NOMO-1 (cell line): ENCODE results near the gene SLC2A11.

Experiments used
- DNase-seq, 2 experiments: peaks; one replicate each; lab custom pipeline; 2025; ENCODE audit not compliant: unreplicated experiment in 2 of 2; lab: John Stamatoyannopoulos, UW

SLC2A11 gene

DNA sequence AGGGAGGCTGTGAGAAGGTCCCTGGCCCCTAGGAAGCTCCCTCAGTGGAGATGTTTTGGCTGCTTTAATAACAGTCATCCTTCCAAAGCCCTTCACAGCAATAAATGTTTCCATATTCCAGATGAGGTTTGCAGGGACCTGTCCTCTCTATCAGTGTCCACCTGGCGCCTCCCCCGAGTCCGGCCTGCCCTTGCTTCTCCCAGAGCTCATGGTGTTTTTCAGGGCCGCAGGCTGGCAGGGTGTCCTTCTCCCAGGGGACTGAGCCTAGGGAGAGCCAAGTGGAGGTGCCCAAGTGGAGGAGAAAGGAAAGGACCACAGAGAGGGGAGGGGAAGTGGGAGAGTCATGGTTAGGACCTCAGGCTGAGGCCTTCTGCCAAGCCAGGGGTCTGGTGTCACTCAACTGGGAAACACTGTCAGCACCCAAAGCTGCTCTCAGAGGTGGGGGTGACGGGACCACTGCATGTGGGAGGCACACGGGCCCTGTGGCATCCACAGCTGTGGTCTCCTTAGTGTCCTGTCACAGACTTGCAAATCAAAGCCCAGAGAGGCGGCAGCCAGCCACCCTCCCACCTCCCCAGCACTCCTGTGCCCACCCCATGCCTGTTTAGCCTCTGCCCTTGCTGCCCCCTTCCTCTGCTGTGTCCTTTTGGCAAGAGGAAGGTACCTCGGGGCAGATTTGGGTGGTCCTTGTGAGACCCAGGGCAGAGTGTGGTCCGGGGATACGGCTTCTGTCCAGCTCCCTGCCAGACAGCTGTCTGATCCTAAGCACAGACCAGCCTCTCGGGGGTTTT lies 25.3 kb upstream of the SLC2A11 start:
- DNase-seq: no peak

DNA sequence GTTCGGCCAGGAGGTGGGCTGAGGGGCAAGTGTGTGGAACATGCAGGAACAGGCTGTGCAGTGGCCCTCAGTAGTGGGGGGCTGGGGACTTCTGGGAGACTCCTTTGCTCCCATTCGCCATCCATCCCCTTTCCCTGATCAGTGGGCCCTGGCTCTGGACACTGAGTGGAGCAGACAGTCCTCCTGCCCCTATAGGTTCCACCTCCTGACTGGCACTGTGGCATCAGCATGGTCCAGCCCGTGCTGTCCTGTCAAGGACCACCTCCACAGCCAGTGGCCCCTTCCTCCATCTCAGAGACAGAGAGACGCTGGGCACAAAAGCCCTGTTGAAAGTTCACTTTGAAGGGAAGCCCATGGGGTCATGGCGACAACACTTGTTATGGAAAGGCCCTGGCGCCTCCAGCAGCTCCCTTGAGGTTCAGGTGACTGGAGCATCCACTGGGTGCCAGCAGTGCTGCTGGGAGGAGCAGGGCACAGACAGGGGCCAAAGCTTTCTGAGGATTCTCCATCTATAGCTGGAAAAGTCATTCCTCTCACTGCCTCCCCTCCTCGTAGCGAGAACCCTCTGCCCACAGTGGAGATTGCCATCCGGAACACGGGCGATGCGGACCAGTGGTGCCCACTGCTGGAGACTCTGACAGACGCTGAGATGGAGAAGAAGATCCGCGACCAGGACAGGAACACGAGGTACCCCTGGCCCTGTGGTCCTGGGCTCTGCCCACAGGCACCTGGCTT lies 24.5 kb upstream of the SLC2A11 start:
- no peak for DNase-seq

DNA sequence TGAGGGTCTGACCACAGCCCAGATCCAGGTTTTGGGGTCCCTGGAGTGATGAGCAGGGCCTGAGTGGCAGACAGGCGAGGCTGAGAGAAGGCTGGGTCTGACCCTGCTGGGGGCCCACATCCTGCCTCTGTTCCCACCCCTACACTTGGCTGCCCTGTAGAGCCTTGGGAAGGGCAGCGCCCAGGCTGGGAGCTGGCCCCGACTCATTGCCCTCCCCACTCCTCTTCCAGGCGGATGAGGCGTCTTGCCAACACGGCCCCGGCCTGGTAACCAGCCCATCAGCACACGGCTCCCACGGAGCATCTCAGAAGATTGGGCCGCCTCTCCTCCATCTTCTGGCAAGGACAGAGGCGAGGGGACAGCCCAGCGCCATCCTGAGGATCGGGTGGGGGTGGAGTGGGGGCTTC lies 23.8 kb upstream of the SLC2A11 start:
- no peak for DNase-seq

DNA sequence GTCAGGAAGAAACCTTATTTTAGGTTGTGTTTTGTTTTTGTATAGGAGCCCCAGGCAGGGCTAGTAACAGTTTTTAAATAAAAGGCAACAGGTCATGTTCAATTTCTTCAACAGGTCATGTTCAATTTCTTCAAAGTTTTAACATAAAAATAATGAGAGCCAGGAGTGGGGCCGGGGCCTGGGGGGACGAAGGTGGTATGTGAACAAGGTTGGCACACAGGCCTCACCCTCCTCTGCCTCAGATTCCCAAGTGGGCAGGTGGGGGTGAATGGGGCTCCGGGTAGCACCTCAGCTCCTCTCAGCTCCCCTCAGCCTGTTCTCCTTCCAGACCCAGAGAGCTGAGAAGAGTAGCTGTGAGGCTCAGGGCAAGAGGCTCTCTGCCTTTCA lies 23.3 kb upstream of the SLC2A11 start:
- DNase-seq: no peak

DNA sequence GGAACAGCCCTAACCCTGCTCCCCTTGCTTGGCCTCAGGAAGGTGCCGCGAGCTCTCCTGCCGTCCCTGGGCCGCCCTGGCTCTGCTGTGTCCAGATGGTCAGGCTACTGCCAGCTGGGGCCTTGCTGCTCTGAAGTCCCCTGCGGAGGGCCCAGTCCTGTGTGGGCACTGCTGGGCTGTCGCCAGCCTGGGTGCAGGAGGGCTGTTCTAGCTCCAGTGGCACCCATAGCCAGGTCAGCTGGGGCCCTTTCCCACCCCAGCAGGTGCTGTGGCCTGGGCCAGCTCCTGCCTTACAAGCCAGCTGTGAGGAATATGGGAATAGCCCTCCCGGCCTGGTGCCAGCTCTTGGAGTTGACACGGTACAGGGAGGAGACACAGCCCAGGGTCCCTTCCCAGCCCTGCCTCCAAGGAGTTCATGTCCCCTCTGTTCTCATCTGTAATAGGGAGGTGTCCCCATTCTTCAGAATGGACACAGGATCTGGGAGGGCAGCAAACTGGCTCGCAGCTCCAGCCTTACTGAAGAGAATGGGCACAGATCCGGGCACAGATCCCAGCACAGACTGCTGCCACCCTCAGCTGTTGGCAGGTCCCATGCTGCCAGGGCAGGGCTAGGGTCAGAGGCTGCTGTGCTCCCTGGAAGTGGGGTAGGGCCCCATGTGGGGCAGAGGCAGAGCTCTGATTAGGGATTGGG lies 22.7 kb upstream of the SLC2A11 start:
- no peak for DNase-seq

DNA sequence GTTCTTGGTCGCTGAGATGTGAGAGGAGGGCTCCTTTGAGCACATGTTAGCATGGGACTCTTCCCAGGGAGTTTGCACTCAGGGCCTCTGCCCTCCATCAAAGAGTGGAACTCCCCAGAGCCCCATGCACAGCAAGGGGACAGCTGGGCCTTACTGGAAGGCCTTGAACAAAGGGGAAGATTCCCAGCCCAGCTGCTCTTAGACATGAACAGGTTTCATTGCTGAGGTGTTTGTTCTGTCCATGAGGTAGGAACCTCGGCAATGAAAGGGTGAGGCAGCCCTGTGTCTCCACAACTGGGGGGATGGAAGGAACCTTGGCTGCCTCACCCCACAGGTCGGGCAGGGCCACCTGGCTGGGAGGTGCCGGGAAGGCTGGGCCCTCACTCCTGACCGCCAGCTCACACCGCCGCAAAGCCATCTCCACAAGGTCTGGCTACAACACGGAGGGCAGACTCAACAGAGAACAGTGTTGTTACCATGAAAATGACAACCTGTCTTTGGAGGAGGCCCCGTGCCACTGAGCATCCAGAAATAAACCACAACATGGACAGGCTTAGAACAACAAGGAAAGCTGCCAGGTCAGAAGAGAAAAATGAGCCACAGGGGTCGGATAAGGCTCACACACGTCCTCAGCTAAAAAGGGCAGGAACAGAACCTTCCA lies 22.1 kb upstream of the SLC2A11 start:
- DNase-seq: no peak

DNA sequence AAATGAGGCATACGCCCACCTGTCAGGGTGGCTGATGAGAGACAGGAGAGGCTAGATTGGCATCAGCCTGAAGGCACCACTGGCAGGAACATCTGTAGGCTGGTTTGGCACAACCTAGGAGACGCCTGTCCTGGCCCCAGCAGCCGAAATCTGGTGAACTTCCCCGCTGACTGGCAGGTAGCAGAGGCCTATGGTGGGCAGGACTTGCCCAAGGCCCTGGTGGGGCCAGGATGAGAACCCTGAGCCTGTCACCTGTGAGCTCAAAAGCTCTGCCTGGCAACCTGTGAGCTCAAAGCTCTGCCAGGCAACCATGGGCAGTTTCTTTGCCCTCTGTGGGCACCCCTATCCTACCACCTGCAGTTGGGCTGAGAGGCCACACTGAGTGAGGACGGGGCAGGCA lies 21.4 kb upstream of the SLC2A11 start:
- DNase-seq: no peak

DNA sequence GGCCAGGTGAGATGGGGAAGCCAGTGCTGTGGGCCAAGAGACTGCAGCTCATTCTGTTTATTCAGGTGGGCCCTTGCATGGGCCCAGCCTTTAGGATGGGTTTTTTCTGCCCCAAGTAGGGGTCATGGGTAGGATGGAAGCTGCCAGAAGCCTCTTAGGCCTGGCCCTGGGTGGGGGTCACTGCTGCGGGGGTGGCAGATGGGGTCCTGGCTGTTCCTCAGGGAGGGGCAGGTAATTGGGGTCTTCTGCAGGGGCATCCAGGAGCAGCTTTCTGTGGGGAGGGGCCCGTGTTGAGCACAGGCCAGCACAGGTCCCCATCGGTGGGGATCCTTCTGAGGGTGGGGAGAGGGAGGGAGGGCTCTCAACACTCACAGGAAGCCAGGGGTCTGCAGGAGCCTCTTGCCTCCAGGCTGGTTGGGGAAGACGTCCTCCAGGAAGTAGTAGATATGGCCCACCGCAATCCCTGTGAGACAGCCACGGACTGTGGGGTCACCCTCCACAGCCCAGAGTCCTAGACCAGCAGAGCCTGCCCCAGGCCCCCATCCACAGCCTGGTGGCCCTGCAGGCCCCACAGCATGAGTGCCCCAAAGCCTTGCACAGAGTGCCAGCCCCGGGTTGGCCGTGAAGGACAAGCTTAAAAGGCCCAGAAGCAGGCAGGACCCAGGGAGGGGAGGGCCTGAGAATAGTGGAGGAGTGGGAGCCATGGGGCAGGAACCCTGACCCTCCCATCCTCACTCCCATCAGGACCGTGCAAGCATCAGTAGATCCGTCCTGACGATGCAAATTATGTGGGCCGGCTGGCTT lies 20.8 kb upstream of the SLC2A11 start:
- DNase-seq: no peak

DNA sequence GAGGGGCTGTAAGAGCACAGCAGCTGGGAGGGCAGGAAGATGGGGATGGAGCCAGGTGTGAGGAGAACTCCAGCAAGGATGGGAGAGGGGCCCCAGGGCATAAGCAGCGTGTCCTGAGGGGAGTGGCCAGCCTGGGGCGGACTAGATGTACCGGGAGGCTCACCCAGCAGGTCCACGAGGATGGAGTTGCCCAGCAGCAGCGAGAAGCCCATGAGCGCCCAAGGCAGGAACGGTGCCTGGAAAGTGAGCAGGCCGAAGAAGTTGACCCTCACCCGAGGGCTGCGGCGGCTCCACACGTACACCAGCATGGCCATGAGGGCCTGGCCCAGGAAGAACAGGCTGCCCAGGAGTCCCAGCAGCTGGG lies 20.2 kb upstream of the SLC2A11 start:
- DNase-seq: no peak

DNA sequence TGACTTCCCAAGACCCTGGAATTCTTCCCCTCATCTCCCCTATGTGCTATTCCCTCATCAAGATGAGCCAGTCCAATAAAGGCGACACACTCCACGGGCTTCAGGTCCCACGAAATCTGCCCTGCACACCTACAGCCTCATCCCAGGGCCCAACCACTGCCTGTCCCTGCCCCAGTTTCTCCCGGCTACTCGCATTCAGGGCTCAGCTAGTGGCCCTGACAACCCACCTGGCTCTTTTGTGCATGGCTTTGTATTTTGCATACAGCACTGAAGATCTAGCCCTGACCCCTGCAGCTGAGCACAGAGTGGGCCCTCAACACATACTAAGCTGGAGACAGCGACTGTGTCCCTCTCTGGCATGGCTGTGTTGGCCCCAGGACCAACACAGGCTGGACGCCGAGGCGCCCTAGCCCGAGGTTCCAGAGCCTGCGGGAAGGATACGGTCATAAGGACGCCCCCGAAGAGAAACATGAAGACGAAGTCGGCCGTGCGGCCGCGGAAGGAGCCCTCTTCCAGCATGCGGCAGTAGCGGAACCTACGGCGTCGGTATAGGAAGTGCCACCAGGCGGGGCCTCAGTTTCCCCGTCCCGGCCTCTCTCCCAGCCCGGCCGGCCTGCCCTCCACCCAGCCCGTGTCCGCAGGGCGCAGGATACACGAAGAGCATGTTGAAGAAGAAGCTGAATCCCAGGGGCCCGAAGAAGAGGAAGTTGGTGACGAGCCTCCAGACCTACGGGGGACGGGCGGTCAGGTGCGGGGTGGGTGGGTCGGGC lies 19.6 kb upstream of the SLC2A11 start:
- peak; percentile 65 to 67 for DNase-seq

DNA sequence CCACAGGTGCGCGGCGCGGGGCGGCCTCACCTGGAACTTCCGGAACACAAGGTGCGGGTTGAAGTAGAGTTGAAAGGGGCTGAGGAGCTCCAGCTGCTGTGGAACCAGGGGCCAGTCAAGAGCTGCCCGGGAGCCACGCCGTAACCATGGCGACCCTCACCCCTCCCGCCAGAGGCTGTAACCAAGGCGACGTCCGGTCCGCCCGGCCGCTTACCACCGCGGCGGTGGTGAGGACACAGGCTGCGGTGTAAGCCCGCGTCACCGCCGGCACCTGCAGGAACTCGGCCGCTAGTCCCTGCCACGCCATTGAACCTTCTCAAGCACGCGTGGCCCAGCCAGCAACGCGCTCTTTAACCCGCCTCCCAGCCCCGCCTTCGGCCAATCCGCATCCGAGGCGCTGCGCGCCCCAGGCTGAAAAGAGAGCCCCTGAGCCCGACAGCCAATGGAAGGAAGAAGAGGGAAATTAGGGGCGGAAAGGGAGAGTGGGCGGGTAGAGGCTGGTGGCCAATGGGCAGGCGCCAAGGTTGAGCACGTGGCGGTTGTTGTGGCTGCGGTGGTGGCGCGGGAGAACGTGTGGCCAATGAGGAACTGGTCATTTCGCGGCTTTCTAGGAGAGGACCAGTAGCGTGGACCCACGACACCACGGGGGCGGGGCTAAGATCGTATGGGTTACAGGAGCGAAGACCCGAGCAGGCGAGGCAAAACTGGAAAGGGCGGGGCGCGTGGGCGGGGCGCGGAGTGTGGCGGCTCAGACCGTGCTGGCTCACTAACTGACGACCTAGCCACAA lies 18.8 kb upstream of the SLC2A11 start, which contains the start of gene DERL3:
TSS of gene DERL3 (minus strand) at position 326 of the 788 bp plus-strand sequence. CDS start at position 307, 19 bp downstream.
- peak; percentile 99 for DNase-seq

DNA sequence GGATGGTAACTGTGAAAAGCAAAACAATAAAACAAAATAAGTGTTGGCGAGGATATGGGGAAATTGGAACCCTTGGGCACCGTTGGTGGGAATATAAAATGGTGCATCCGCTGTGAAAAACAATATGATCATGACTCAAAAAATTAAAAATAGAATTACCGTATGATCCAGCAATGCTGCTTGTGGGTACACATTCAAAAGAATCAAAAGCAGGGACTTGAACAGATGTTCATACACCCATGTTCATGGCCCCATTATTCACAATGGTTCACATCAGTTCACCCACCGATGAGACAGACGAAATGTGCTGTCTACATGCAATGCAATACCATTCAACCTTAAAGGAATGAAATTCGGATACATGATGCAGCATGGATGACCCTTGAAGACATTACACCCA lies 17.6 kb upstream of the SLC2A11 start:
- no peak for DNase-seq

DNA sequence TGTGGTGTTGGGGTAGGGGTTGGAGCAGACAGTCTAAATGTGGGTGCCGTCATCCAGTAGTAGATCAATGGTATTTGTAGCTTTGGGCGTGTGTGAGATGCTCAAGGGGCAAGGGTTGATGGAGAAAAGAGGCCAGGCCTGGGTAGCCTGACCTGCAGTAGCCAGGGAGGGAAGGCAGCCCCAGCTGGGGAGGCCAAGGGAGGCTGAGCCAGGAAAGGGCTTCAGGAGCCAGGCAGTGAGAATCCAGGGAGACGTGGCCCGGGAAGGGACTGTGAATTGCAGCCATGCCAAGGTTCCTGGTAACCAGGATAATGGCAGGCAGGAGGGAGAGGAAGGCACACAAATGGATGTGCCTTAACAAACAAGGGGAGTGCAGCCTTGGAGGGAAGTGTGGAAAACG lies 16.4 kb upstream of the SLC2A11 start:
- DNase-seq: no peak

DNA sequence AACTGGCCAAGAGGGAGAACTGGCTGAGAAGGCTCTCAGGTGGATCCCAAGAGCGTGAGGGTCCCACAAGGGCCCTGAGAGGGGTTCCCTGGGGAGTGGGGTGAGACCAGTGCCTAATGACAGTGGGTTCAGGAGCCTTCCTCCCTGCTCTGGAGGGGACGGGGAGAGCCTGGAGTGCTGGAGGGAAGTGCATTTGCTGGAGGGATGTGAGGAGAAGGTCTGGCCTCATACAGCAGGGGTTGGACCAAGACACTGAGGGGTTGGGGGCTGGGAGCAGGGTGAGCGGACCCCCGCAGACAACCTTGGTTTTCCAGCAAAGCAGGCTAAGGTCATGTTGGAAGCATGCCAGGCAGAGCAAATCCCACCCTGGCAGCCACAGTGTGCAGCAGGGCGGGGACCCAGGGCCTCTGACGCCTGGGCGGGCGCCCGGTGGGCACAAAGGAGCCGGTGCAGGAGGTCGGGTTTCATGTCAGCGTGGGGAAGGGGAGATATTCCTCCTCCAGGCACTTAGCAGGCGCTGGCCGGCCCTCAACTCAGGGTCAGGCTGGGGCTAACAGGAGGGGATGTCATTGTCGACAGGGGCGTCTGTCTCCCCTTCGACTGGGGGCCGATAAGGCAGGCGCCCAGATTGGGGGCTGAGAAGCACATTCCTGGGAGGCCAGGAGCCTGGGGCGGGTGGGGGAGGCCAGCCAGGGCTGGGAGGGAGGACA lies 15.8 kb upstream of the SLC2A11 start:
- DNase-seq: no peak

DNA sequence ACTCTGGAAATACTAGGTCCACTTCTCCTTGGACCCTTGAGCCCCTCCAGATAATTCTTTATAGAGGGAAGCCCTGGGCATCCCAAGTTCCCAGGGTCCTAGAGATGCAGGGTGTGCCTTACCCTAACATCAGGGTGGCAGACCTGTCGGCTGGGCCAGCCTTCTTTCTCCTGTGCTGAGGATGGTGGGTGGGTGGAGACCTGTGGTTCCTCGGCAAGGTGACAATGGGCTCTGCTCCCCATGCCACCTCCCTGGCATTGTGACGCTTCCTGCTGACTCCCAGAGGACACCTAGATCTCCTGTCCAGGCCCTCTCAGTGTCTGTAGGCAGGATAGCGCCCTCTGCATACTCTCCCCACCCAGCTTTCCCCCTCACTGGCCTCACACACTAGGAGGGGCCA lies 15.1 kb upstream of the SLC2A11 start:
- DNase-seq: no peak

DNA sequence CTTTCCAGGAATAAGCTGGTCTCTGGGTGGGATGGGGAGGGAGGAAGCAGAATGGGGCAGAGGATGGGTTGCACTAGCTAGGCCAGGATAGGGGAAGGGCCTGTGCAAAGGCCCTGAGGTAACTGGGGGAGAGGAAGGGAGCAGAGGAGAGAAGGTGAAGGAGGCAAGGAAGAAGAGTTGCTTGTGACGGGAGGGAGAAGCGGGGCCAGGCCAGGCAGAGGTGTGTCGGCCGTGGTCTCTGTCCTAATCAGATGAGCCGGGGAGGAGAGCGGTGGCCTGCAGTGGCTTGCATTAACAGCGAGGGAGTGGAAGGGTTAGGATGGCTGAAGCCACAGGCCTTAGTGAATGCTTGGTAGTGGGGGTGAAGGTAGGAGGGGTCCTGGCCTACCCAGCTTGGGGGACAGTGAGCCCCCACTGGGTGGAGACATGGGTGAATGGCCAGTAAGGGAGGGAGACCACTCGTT lies 12.9 kb upstream of the SLC2A11 start:
- DNase-seq: no peak

DNA sequence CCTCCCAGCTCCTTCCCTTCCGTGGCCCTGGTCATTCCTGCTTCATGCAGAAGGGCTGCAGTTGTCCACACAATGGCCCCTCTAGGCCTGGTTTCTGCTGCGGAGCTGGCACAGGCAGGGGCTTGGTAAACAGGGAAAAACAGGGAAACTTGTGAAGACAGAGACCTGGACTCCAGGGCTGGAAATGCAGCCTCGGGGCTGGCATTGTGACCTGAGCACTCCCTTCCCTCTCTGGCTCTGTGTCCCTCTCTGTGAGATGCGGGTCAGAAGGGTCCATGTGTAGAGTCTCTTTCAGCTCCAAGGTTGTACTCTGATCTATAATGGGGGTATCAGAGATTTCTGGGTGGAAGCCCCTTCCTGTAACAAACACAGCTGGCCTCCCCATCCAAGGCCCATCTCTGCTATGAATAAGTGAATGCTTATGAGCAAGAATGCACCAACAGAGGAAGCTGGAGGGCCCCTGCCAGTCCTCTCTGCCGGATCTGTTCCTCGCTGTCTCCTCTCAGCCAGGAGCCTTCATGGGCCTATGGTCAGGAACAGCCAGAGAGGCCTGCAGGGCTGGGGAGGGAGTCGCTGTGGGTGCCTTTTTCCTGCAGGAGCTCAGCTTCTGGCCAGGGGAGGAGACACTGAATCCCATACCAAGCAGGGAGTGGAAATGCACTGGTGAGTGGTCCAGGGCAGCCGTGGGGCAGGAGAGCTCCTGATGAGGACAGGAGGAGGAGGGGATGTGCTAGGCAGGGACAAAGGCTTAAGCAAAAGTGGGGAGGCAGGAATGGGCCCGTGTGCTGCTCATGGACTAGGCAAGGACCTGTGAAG lies 12.2 kb upstream of the SLC2A11 start:
- DNase-seq: no peak
